Liver (tissue), 9 donors: ENCODE data around the gene RNF31. TPM values are rescaled to one million over a fixed set of nuclear protein-coding genes. Genes with fewer than 3 reads are reported as not detected.

Experiments used
- DNase-seq: peaks from one replicate; pipeline ENCODE4 v3.0.0-alpha.2; 2017; ENCODE audit warnings: low spot score
- H3K27ac ChIP-seq, 2 donors: one replicate each; pipeline ENCODE4 v1.7.0; 2013; ENCODE audit warnings: inconsistent platforms in 2 of 2, low read length in 2 of 2, control low read depth in 1 of 2, low read depth in 1 of 2, mild to moderate bottlenecking in 1 of 2
- H3K27me3 ChIP-seq, 4 donors: one replicate each; pipeline versions ENCODE4 v1.6.1 to v1.7.0; 2013; ENCODE audit warnings: low read length in 3 of 4, inconsistent platforms in 1 of 4, mild to moderate bottlenecking in 1 of 4, moderate library complexity in 1 of 4; ENCODE audit not compliant: control insufficient read depth in 4 of 4, insufficient read depth in 4 of 4
- H3K36me3 ChIP-seq, 4 donors: one replicate each; pipeline versions ENCODE4 v1.6.1 to v1.7.0; 2013; ENCODE audit warnings: low read length in 3 of 4, mild to moderate bottlenecking in 3 of 4, low read depth in 1 of 4, moderate library complexity in 1 of 4; ENCODE audit not compliant: control insufficient read depth in 4 of 4, insufficient read depth in 3 of 4
- H3K4me1 ChIP-seq, 4 donors: one replicate each; pipeline versions ENCODE4 v1.6.1 to v1.7.0; 2013; ENCODE audit warnings: low read length in 3 of 4, mild to moderate bottlenecking in 3 of 4, moderate library complexity in 1 of 4; ENCODE audit not compliant: control insufficient read depth in 4 of 4, insufficient read depth in 4 of 4
- H3K4me3 ChIP-seq, 3 donors: one replicate each; pipeline versions ENCODE4 v1.6.1 to v1.7.0; 2013; ENCODE audit warnings: low read length in 3 of 3, control low read depth in 1 of 3, low read depth in 1 of 3, mild to moderate bottlenecking in 1 of 3
- H3K9ac ChIP-seq, 2 donors: one replicate each; pipeline ENCODE4 v1.7.0; 2013; ENCODE audit warnings: low read length in 2 of 2, mild to moderate bottlenecking in 2 of 2, moderate library complexity in 2 of 2, control low read depth in 1 of 2, low read depth in 1 of 2
- H3K9me3 ChIP-seq, 4 donors: one replicate each; pipeline versions ENCODE4 v1.6.1 to v1.7.0; 2013; ENCODE audit warnings: low read length in 3 of 4; ENCODE audit not compliant: control insufficient read depth in 4 of 4
- EGR1 ChIP-seq, 2 donors: IDR thresholded peaks; 2 replicates each; pipeline ENCODE4 v1.6.1; 2016 to 2018; ENCODE audit warnings: antibody characterized with exemption in 2 of 2, low read depth in 2 of 2
- FOXA1 ChIP-seq: IDR thresholded peaks from 2 replicates; pipeline ENCODE4 v1.6.1; 2016; ENCODE audit warnings: antibody characterized with exemption
- FOXA2 ChIP-seq: IDR thresholded peaks from 2 replicates; pipeline ENCODE4 v1.6.1; 2016; ENCODE audit warnings: antibody characterized with exemption
- GABPA ChIP-seq, 2 donors: IDR thresholded peaks in 1 of 2; conservative IDR thresholded peaks in 1 of 2; 2 replicates each; pipeline ENCODE4 v1.6.1; 2016; ENCODE audit warnings: antibody characterized with exemption in 2 of 2, mild to moderate bottlenecking in 1 of 2, moderate library complexity in 1 of 2
- HNF4A ChIP-seq, 2 donors: conservative IDR thresholded peaks; 2 replicates each; pipeline ENCODE4 v1.6.1; 2016; ENCODE audit warnings: antibody characterized with exemption in 2 of 2, mild to moderate bottlenecking in 2 of 2
- HNF4G ChIP-seq: IDR thresholded peaks from 2 replicates; pipeline ENCODE4 v1.6.1; 2016; ENCODE audit warnings: antibody characterized with exemption
- JUND ChIP-seq, 2 donors: IDR thresholded peaks; 2 replicates each; pipeline ENCODE4 v1.6.1; 2016; ENCODE audit warnings: antibody characterized with exemption in 2 of 2
- MAX ChIP-seq: IDR thresholded peaks from 2 replicates; pipeline ENCODE4 v1.6.1; 2016; ENCODE audit warnings: antibody characterized with exemption
- NR2F2 ChIP-seq: IDR thresholded peaks from 2 replicates; pipeline ENCODE4 v1.6.1; 2016; ENCODE audit warnings: antibody characterized with exemption
- SP1 ChIP-seq: IDR thresholded peaks from 2 replicates; pipeline ENCODE4 v1.6.1; 2018; ENCODE audit warnings: antibody characterized with exemption, mild to moderate bottlenecking
- TAF1 ChIP-seq: conservative IDR thresholded peaks from 2 replicates; pipeline ENCODE4 v1.6.1; 2016; ENCODE audit warnings: antibody characterized with exemption, mild to moderate bottlenecking
- YY1 ChIP-seq: IDR thresholded peaks from 2 replicates; pipeline ENCODE4 v1.6.1; 2016; ENCODE audit warnings: antibody characterized with exemption, mild to moderate bottlenecking
- ZBTB33 ChIP-seq: IDR thresholded peaks from 2 replicates; pipeline ENCODE4 v1.6.1; 2016; ENCODE audit warnings: antibody characterized with exemption
- WGBS: extraction: QIAGEN DNeasy Blood & Tissue Kit; methylation state at CpG from one replicate; pipeline ENCODE4 v1.1.7; 2013; 5-methylcytosine and 5-hydroxymethylcytosine counted together
- polyA plus RNA-seq, 2 donors: library from polyadenylated mRNA; stranded (reverse) in 1 of 2; unstranded in 1 of 2; fragments of 200-250 nt in 1 of 2; fragments of >200 nt in 1 of 2; fragmentation: Nextera tagmentation in 1 of 2; extraction: Ambion mirVana in 1 of 2; gene quantifications; one replicate each; pipeline versions ENCODE4 v1.2.1 to v1.2.3, GENCODE V29; 2013 to 2015
- total RNA-seq, 2 donors: library from RNA; depleted of rRNA; stranded (reverse); fragments of >200 nt; gene quantifications; one replicate each; pipeline ENCODE4 v1.2.3, GENCODE V29; 2014
- TF ChIP-seq, protein P1 (sequence below): IDR thresholded peaks from 2 replicates; pipeline ENCODE4 v1.6.1; 2016; ENCODE audit warnings: antibody characterized with exemption
- TF ChIP-seq, protein P2 (sequence below): IDR thresholded peaks from 2 replicates; pipeline ENCODE4 v1.6.1; 2016; ENCODE audit warnings: antibody characterized with exemption, mild to moderate bottlenecking
- TF ChIP-seq, protein P3 (sequence below): fragments of 150-350 bp; IDR thresholded peaks from 2 replicates; pipeline ENCODE4 v1.5.1; 2017; ENCODE audit warnings: improper control_type of control experiment, low read depth, low read length; ENCODE audit not compliant: missing input control
- donor health status: healthy.
- donor health status: healthy.
- donor health status: healthy.
- donor health status: healthy.
- donor health status: healthy.

The RNF31 gene
- total and polyA plus RNA-seq, 4 donors = 16.3 to 36.0 (median 20.9) TPM

GRCh38 chr14:24159777-24160498 lies 12.6 kb downstream of the RNF31 start:
- Histone ChIP-seq H3K27me3 (no peaks in the 10 kb centered on the region), H3K9ac (no peak overlapping the region), H3K27ac (peak overlapping the region; percentile 71 to 91), H3K9me3 (no peaks in the 10 kb centered on the region), H3K4me3 (no peak overlapping the region), H3K4me1 (peaks cover 8 to 35% (median 29%) of the 10 kb centered on the region in 4 donors), H3K36me3 (peaks cover 29 to 56% (median 43%) of the 10 kb centered on the region in 4 donors)
- no peak for DNase-seq
- WGBS = 90% methylated on average over 11 of the region's 11 CpGs
- TF ChIP-seq EGR1 (IDR thresholded peaks at IDR 0.05; ENCODE audit: low read depth in 2 of 2) (no peak), YY1 (no peak), ZBTB33 (no peak), FOXA2 (no peak), MAX (no peak), HNF4A (conservative IDR thresholded peaks at IDR 0.05) (no peak), GABPA (IDR thresholded peaks at IDR 0.05 in 1 of 2, conservative IDR thresholded peaks at IDR 0.05 in 1 of 2) (no peak)
- TF ChIP-seq, protein P1, sequence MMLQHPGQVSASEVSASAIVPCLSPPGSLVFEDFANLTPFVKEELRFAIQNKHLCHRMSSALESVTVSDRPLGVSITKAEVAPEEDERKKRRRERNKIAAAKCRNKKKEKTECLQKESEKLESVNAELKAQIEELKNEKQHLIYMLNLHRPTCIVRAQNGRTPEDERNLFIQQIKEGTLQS = no peak
- TF ChIP-seq, protein P2, sequence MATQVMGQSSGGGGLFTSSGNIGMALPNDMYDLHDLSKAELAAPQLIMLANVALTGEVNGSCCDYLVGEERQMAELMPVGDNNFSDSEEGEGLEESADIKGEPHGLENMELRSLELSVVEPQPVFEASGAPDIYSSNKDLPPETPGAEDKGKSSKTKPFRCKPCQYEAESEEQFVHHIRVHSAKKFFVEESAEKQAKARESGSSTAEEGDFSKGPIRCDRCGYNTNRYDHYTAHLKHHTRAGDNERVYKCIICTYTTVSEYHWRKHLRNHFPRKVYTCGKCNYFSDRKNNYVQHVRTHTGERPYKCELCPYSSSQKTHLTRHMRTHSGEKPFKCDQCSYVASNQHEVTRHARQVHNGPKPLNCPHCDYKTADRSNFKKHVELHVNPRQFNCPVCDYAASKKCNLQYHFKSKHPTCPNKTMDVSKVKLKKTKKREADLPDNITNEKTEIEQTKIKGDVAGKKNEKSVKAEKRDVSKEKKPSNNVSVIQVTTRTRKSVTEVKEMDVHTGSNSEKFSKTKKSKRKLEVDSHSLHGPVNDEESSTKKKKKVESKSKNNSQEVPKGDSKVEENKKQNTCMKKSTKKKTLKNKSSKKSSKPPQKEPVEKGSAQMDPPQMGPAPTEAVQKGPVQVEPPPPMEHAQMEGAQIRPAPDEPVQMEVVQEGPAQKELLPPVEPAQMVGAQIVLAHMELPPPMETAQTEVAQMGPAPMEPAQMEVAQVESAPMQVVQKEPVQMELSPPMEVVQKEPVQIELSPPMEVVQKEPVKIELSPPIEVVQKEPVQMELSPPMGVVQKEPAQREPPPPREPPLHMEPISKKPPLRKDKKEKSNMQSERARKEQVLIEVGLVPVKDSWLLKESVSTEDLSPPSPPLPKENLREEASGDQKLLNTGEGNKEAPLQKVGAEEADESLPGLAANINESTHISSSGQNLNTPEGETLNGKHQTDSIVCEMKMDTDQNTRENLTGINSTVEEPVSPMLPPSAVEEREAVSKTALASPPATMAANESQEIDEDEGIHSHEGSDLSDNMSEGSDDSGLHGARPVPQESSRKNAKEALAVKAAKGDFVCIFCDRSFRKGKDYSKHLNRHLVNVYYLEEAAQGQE = no peak

- Histone ChIP-seq H3K27me3 (no peaks in the 10 kb centered on the region), H3K36me3 (peaks cover 25 to 56% (median 43%) of the 10 kb centered on the region in 4 donors), H3K4me3 (no peak overlapping the region), H3K9ac (no peak overlapping the region), H3K27ac (peak overlapping the region; percentile 71 to 91), H3K9me3 (no peaks in the 10 kb centered on the region), H3K4me1 (peaks cover 8 to 35% (median 29%) of the 10 kb centered on the region in 4 donors)
- TF ChIP-seq JUND (IDR thresholded peaks at IDR 0.05) (no peak), HNF4G (no peak), FOXA2 (no peak), GABPA (IDR thresholded peaks at IDR 0.05 in 1 of 2, conservative IDR thresholded peaks at IDR 0.05 in 1 of 2) (no peak), MAX (no peak), ZBTB33 (no peak), HNF4A (conservative IDR thresholded peaks at IDR 0.05) (no peak), SP1 (no peak), TAF1 (no peak), FOXA1 (no peak), EGR1 (IDR thresholded peaks at IDR 0.05; ENCODE audit: low read depth in 2 of 2) (no peak), NR2F2 (no peak)
- TF ChIP-seq, protein P3, sequence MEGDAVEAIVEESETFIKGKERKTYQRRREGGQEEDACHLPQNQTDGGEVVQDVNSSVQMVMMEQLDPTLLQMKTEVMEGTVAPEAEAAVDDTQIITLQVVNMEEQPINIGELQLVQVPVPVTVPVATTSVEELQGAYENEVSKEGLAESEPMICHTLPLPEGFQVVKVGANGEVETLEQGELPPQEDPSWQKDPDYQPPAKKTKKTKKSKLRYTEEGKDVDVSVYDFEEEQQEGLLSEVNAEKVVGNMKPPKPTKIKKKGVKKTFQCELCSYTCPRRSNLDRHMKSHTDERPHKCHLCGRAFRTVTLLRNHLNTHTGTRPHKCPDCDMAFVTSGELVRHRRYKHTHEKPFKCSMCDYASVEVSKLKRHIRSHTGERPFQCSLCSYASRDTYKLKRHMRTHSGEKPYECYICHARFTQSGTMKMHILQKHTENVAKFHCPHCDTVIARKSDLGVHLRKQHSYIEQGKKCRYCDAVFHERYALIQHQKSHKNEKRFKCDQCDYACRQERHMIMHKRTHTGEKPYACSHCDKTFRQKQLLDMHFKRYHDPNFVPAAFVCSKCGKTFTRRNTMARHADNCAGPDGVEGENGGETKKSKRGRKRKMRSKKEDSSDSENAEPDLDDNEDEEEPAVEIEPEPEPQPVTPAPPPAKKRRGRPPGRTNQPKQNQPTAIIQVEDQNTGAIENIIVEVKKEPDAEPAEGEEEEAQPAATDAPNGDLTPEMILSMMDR = no peak
- TF ChIP-seq, protein P1 = no peak
- WGBS = 94% methylated on average over 4 of the region's 4 CpGs
- DNase-seq = no peak
These were observed 13.2 kb downstream of the RNF31 start for GRCh38 chr14:24160499-24160849.
